ENCODE data around the gene ZNF831. TPM values are rescaled to one million over a fixed set of nuclear protein-coding genes. Genes with fewer than 3 reads are reported as not detected.

The ZNF831 gene
- total RNA-seq, 1 donor from 2014 or later = not detected

- no peaks in the 10 kb centered on the region for H3K36me3 Mint-ChIP-seq (ENCODE audit: low read depth, unreplicated experiment)
- Histone ChIP-seq H3K4me2 (ENCODE audit: low read length) (no peak overlapping the region), H3K27me3 (ENCODE audit: insufficient read depth, low read length) (no peaks in the 10 kb centered on the region)
Observed at GRCh38 chr20:59269411-59270025, 105.9 kb downstream of the ZNF831 start.

DNA sequence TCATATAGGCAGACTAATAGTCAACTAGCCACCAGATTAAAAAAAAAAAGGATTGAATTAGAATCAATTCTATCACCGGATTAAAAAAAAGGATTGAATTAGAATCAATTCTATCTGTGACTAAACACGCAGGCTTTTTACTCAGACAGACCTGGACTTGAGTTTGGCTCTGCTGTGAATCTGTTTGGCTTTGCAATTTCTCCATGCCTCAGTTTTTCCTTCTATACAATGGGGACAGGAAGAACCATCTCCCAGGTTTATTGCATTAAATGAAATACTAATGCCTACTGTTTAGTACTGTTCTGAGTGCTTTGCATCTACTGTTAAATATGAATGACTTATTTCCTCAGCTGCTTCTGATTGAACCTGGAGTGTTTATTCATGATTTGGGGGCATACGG is 106.8 kb downstream of the ZNF831 start:
- no peak for FAIRE-seq

More at GRCh38 chr20:59269411-59270025, 105.9 kb downstream of the ZNF831 start:
- TF ChIP-seq EZH2 (IDR thresholded peaks at IDR 0.05; ENCODE audit: insufficient read depth, low read length) (no peak), CTCF (IDR thresholded peaks at IDR 0.05; ENCODE audit: insufficient read depth, low read depth, low read length) (no peak)
- DNase-seq (ENCODE audit: low read depth) (no peak), FAIRE-seq (no peak)
- H3K4me3 ChIP-seq (ENCODE audit: insufficient read depth, low read depth, low read length) = no peak overlapping the region
- no peaks in the 10 kb centered on the region for H3K9me3 ChIP-seq (ENCODE audit: insufficient read depth, low read depth, low read length)
- H4K20me1 ChIP-seq (ENCODE audit: insufficient read depth, low read length) = no peaks in the 10 kb centered on the region
- H2AFZ ChIP-seq (ENCODE audit: low read depth, low read length) = no peak overlapping the region
- Mint-ChIP-seq H3K27ac (ENCODE audit: unreplicated experiment) (no peak overlapping the region), H3K9me3 (ENCODE audit: unreplicated experiment) (no peaks in the 10 kb centered on the region), H3K27me3 (ENCODE audit: low read depth, unreplicated experiment) (peaks cover 43% of the 10 kb centered on the region), H3K4me3 (ENCODE audit: unreplicated experiment) (no peak overlapping the region), H3K4me1 (ENCODE audit: low read depth, unreplicated experiment) (no peaks in the 10 kb centered on the region)
- no peaks in the 10 kb centered on the region for H3K79me2 ChIP-seq (ENCODE audit: insufficient read depth, low read length)
- no peak overlapping the region for H3K9ac ChIP-seq (ENCODE audit: low read length)
- H3K36me3 ChIP-seq (ENCODE audit: insufficient read depth, low read length) = no peaks in the 10 kb centered on the region
- no peaks in the 10 kb centered on the region for H3K4me1 ChIP-seq (ENCODE audit: insufficient read depth, low read length)
- no peak overlapping the region for H3K27ac ChIP-seq (ENCODE audit: low read depth, low read length)

GRCh38 chr20:59273739-59274357 is 110.2 kb downstream of the ZNF831 start:
- Histone ChIP-seq H3K9ac (ENCODE audit: low read length) (no peak overlapping the region), H3K36me3 (ENCODE audit: insufficient read depth, low read length) (no peaks in the 10 kb centered on the region), H3K4me2 (ENCODE audit: low read length) (no peak overlapping the region), H3K4me1 (ENCODE audit: insufficient read depth, low read length) (no peaks in the 10 kb centered on the region), H3K9me3 (ENCODE audit: insufficient read depth, low read depth, low read length) (no peaks in the 10 kb centered on the region), H3K79me2 (ENCODE audit: insufficient read depth, low read length) (no peaks in the 10 kb centered on the region), H2AFZ (ENCODE audit: low read depth, low read length) (no peak overlapping the region), H3K27me3 (ENCODE audit: insufficient read depth, low read length) (no peaks in the 10 kb centered on the region), H3K4me3 (ENCODE audit: insufficient read depth, low read depth, low read length) (no peak overlapping the region), H3K27ac (ENCODE audit: low read depth, low read length) (no peak overlapping the region), H4K20me1 (ENCODE audit: insufficient read depth, low read length) (no peaks in the 10 kb centered on the region)
- Mint-ChIP-seq H3K4me3 (ENCODE audit: unreplicated experiment) (no peak overlapping the region), H3K9me3 (ENCODE audit: unreplicated experiment) (peaks cover 5% of the 10 kb centered on the region), H3K36me3 (ENCODE audit: low read depth, unreplicated experiment) (no peaks in the 10 kb centered on the region), H3K27ac (ENCODE audit: unreplicated experiment) (no peak overlapping the region), H3K4me1 (ENCODE audit: low read depth, unreplicated experiment) (no peaks in the 10 kb centered on the region), H3K27me3 (ENCODE audit: low read depth, unreplicated experiment) (peaks cover 44% of the 10 kb centered on the region)
- FAIRE-seq = no peak
- TF ChIP-seq CTCF (IDR thresholded peaks at IDR 0.05; ENCODE audit: insufficient read depth, low read depth, low read length) (no peak), EZH2 (IDR thresholded peaks at IDR 0.05; ENCODE audit: insufficient read depth, low read length) (no peak)
- DNase-seq (ENCODE audit: low read depth) = no peak

More for the DNA sequence above, 106.8 kb downstream of the ZNF831 start:
- no peak overlapping the region for H3K27ac ChIP-seq (ENCODE audit: low read depth, low read length)
- no peak overlapping the region for H3K4me3 Mint-ChIP-seq (ENCODE audit: unreplicated experiment)
- no peak overlapping the region for H3K9ac ChIP-seq (ENCODE audit: low read length)
- H3K27me3 Mint-ChIP-seq (ENCODE audit: low read depth, unreplicated experiment) = peaks cover 44% of the 10 kb centered on the region
- no peaks in the 10 kb centered on the region for H3K4me1 ChIP-seq (ENCODE audit: insufficient read depth, low read length)
- H4K20me1 ChIP-seq (ENCODE audit: insufficient read depth, low read length) = no peaks in the 10 kb centered on the region
- H2AFZ ChIP-seq (ENCODE audit: low read depth, low read length) = no peak overlapping the region
- H3K36me3 Mint-ChIP-seq (ENCODE audit: low read depth, unreplicated experiment) = no peaks in the 10 kb centered on the region
- H3K4me3 ChIP-seq (ENCODE audit: insufficient read depth, low read depth, low read length) = no peak overlapping the region
- no peaks in the 10 kb centered on the region for H3K36me3 ChIP-seq (ENCODE audit: insufficient read depth, low read length)
- no peak overlapping the region for H3K27ac Mint-ChIP-seq (ENCODE audit: unreplicated experiment)
- H3K79me2 ChIP-seq (ENCODE audit: insufficient read depth, low read length) = no peaks in the 10 kb centered on the region
- no peak for DNase-seq (ENCODE audit: low read depth)
- no peaks in the 10 kb centered on the region for H3K9me3 ChIP-seq (ENCODE audit: insufficient read depth, low read depth, low read length)
- H3K4me1 Mint-ChIP-seq (ENCODE audit: low read depth, unreplicated experiment) = no peaks in the 10 kb centered on the region
- no peak overlapping the region for H3K4me2 ChIP-seq (ENCODE audit: low read length)
- H3K27me3 ChIP-seq (ENCODE audit: insufficient read depth, low read length) = no peaks in the 10 kb centered on the region
- H3K9me3 Mint-ChIP-seq (ENCODE audit: unreplicated experiment) = no peaks in the 10 kb centered on the region
- TF ChIP-seq EZH2 (IDR thresholded peaks at IDR 0.05; ENCODE audit: insufficient read depth, low read length) = no peak

Measured in astrocyte (in vitro differentiated cells and primary cell).